Activated T-helper 17 cell treated with anti-CD3 and anti-CD28 coated beads, Interleukin-2, amount 50 U/mL, for 72 hours (primary cell): Measurements from ENCODE around the gene ADAMTS14. TPM values are rescaled to one million over a fixed set of nuclear protein-coding genes. Genes with fewer than 3 reads are reported as not detected.
A peak's percentile ranks its signal among the peaks of the same experiment; 100 is the strongest.

Experiments
- ATAC-seq: fragments of 150-1000 bp; cut with Tn5 transposase; replicated peaks from 2 replicates; pipeline ENCODE4 v1.10.0; 2021; ENCODE audit warnings: mild to moderate bottlenecking, moderate library complexity
- H3K27ac Mint-ChIP-seq: one replicate; pipeline ENCODE4 v1.8.0; 2022; ENCODE audit warnings: mixed read lengths
- H3K27me3 Mint-ChIP-seq: one replicate; pipeline ENCODE4 v1.8.0; 2022; ENCODE audit warnings: mixed read lengths
- H3K36me3 Mint-ChIP-seq: one replicate; pipeline ENCODE4 v1.8.0; 2022; ENCODE audit warnings: low read depth, mild to moderate bottlenecking, mixed read lengths
- H3K4me1 Mint-ChIP-seq: one replicate; pipeline ENCODE4 v1.8.0; 2022; ENCODE audit warnings: mixed read lengths
- H3K4me3 Mint-ChIP-seq: one replicate; pipeline ENCODE4 v1.8.0; 2022; ENCODE audit warnings: mild to moderate bottlenecking, mixed read lengths
- H3K9me3 Mint-ChIP-seq: one replicate; pipeline ENCODE4 v1.8.0; 2022; ENCODE audit warnings: mixed read lengths
- total RNA-seq, 2 donors: library from RNA; stranded (reverse); gene quantifications; one replicate each; pipeline ENCODE4 v1.2.3, GENCODE V29; 2022

ADAMTS14 gene
- total RNA-seq, 2 donors from 2014 or later = 0.06 to 0.19 TPM

DNA sequence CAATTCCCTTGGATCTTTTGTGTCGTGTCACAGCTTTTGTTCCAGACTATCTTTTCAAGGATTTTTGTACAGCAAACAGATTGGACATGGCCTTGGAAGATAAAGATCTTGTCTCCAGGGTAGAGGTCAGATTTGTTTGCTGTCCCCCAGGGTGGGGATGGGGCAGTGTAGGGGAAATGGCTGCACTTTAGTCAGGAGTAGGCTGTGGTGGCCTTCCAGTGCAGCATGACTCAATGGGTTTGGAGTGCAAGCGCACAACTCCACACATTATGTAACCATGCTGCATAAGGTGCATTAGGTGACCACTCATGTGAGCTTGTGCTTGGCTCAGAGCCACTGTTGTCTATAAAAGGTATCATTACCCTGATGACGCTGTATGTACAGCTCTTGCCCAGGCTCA lies 23.9 kb upstream of the ADAMTS14 start:
- H3K36me3 Mint-ChIP-seq = no peaks in the 10 kb centered on the region
- ATAC-seq = no peak
- H3K27me3 Mint-ChIP-seq = peaks cover 12% of the 10 kb centered on the region
- H3K4me1 Mint-ChIP-seq = no peaks in the 10 kb centered on the region
- no peak overlapping the region for H3K27ac Mint-ChIP-seq
- H3K9me3 Mint-ChIP-seq = peaks cover 18% of the 10 kb centered on the region
- H3K4me3 Mint-ChIP-seq = no peak overlapping the region

DNA sequence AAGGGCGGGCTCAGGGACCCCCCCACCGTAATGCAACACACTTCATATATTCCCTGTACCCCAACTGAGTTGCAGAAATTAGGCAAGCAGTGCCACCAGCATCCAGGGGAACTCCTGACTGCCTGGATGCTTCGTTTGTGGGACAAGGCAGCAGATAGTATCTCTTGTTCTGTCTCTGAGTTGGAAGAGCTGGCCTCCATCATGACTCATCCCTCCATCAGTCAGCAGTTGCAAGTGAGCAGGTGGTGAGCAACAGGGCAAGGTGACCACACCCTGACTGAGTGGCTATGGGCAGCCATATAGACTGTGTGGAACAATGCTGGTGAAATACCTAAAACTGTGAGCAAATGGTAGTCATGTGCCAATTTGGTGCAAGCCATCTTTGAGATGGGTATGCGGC lies 22.8 kb upstream of the ADAMTS14 start:
- peak; percentile 96 for ATAC-seq
- Mint-ChIP-seq H3K27ac (no peak overlapping the region), H3K27me3 (peaks cover 6% of the 10 kb centered on the region), H3K4me3 (no peak overlapping the region), H3K9me3 (peaks cover 18% of the 10 kb centered on the region), H3K4me1 (no peaks in the 10 kb centered on the region), H3K36me3 (no peaks in the 10 kb centered on the region)

DNA sequence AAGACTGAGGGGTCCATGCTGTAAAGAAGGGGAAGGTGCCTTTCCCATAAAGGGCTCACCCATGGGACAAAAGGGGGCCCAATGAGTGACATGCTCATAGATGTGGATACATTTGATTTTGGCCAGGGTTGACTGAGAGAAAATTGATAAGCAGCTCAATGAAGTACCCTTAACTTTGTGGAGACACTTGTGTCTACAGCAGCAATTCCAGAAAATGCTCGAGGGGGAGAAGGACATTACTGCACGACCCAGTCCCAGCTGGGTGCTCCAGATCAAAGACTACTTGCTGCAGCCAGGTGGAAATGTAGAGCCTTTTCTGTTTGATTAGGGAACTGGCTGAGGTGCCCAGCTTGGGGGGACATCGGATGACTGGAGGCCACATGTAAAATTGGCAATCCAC lies 22.2 kb upstream of the ADAMTS14 start:
- no peak for ATAC-seq

DNA sequence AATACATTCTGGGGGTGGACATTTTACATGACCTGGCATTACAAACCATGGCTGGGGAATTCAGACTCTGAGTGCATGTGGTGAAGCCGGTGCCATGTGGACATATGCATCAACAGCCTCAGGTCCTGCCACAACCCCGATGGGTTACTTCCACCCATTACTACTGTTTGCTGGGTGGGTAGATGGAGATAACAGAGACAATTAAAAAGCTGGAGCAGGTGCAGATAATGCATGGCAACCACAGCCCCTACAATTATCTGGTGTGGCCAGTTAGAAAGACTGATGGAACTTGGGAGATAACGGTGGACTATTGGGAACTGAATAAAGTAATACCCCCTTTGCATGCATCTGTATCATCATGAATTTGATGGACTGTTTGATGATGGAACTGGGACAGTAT lies 21.6 kb upstream of the ADAMTS14 start:
- no peak for ATAC-seq
- H3K4me3 Mint-ChIP-seq = no peak overlapping the region
- H3K4me1 Mint-ChIP-seq = no peaks in the 10 kb centered on the region
- H3K36me3 Mint-ChIP-seq = no peaks in the 10 kb centered on the region
- H3K27ac Mint-ChIP-seq = no peak overlapping the region
- H3K9me3 Mint-ChIP-seq = peaks cover 18% of the 10 kb centered on the region
- H3K27me3 Mint-ChIP-seq = peaks cover 6% of the 10 kb centered on the region

More for the DNA sequence above, 22.2 kb upstream of the ADAMTS14 start:
- Mint-ChIP-seq H3K27ac (no peak overlapping the region), H3K4me1 (no peaks in the 10 kb centered on the region), H3K9me3 (peaks cover 18% of the 10 kb centered on the region), H3K4me3 (no peak overlapping the region), H3K27me3 (peaks cover 6% of the 10 kb centered on the region), H3K36me3 (no peaks in the 10 kb centered on the region)

DNA sequence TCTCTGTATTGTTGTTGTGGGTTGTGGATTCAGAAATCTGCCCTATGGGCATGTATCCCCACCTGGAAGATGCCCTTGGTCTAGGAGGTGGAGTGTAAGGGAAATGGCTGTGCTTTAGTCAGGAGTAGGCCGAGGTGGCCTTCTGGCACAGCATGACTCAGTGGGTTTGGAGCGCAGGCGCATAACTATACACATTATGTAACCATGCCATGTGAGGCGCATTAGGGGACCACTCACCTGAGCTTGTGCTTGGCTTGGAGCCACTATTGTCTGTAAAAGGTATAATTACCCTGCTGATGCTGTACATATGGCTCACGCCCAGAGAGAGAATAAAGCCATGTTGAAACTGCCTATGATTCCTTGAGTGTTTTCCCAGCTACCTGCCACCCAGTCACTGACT lies 20.6 kb upstream of the ADAMTS14 start:
- Mint-ChIP-seq H3K4me1 (peaks cover 7% of the 10 kb centered on the region), H3K36me3 (no peaks in the 10 kb centered on the region), H3K4me3 (no peak overlapping the region), H3K27me3 (peaks cover 3% of the 10 kb centered on the region), H3K9me3 (peaks cover 18% of the 10 kb centered on the region), H3K27ac (no peak overlapping the region)
- no peak for ATAC-seq

DNA sequence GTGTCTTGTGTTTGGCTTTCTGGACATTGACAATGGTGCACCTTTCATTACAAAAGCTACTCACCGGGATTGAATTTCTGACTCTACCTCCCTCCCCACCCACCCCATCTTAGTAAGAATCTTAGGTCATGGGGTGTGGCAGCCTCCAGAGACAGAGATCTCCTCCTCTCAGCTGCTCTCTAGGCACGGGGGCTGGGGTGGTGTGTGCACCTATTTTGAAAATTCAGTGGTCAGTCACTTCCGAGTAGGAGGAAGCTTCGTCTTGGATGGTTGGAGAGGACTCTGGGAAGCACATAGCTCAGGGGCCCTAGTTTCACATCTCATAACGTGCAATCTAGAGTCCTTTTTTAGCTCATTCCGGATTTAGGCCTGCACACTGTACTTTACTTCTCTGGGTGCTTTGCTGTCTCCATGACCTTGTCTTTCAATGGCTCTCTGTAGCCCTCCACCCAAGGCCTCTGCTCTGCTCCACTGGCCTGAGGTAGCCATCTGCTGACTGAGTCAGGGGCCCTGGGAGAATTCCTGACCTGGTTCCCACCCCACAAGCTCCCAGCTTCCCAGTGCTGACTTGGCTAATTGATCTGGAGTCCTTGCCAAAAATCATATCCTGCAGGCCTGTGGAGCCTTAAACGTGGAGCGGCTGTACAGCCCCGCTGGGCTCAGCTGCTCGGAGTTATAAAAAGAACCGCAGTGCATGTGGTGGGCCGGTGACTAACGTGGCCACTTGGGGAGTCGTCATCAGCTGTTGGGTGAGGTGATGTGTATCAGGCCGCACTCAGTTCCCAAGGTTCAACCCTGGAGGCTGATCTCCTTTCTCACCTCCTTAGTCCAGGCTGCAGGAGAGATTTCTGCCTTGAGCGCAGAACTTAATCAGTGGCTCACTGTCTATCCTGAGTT lies 19.3 kb upstream of the ADAMTS14 start:
- Mint-ChIP-seq H3K4me3 (no peak overlapping the region), H3K9me3 (peaks cover 11% of the 10 kb centered on the region), H3K36me3 (no peaks in the 10 kb centered on the region), H3K27ac (no peak overlapping the region), H3K4me1 (peaks cover 11% of the 10 kb centered on the region), H3K27me3 (peaks cover 4% of the 10 kb centered on the region)
- no peak for ATAC-seq

DNA sequence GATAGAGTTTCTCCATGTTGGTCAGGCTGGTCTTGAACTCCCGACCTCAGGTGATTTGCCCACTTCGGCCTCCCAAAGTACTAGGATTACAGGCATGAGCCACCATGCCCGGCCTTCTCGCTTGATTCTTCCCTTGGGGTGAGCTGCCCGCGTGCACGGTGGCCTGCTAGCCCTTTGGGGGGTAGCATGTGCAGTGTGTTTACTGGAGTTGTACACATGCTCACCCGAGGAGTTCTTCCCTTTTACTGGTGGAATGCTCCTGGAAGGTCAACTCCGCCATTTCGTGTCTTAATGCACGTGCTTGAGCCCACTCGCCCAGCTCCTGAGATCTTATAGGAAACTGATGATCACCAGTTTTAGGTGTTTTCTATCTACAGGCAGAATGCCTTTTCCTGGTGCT lies 17.0 kb upstream of the ADAMTS14 start:
- peaks cover 7% of the 10 kb centered on the region for H3K9me3 Mint-ChIP-seq

DNA sequence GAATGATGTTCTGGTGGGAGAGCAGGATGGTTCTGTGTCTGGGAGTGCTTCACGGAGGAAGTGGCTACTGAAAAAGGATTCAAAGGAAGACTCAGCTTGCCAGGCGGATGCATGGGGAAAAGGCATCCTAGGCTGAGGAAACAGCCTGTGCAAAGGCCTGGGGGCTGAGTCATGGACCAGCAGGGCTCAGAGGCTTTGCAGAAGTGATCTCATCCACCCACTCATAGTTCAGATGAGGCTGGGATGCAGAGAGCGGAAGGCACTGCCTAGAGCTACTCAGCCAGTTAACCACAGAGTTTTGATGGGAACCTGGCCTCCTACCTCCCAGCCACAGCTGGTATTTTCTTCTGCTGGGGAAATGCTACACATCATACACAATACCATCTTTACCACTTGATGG lies 15.8 kb upstream of the ADAMTS14 start:
- Mint-ChIP-seq H3K27me3 (peaks cover 14% of the 10 kb centered on the region), H3K36me3 (no peaks in the 10 kb centered on the region), H3K9me3 (peaks cover 3% of the 10 kb centered on the region), H3K4me1 (peaks cover 11% of the 10 kb centered on the region), H3K27ac (peak overlapping the region; percentile 86), H3K4me3 (peak overlapping the region; percentile 51)
- ATAC-seq = peak; percentile 99

More for the DNA sequence above, 17.0 kb upstream of the ADAMTS14 start:
- ATAC-seq = no peak
- no peak overlapping the region for H3K27ac Mint-ChIP-seq
- H3K4me3 Mint-ChIP-seq = no peak overlapping the region
- peaks cover 9% of the 10 kb centered on the region for H3K27me3 Mint-ChIP-seq
- peaks cover 11% of the 10 kb centered on the region for H3K4me1 Mint-ChIP-seq
- H3K36me3 Mint-ChIP-seq = no peaks in the 10 kb centered on the region

DNA sequence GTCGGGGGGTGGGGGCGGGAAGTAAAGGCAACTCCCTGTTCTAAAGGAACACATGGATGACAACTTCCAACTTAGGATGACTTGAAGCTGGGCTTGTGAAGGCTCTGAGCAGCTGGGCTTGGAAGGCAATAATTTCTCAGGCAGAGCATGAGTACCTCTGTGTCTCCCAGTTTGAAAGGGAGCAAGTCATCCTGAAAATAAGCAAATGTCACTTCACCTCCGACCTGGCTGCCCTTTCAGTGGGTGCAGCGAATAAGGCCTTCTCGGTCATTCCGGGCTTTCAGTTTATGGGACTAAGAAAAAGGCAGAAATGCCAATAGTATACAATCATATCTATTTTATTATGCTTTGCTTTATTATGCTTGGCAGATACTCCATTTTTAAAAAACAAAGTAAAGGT lies 15.3 kb upstream of the ADAMTS14 start:
- H3K27me3 Mint-ChIP-seq = peaks cover 17% of the 10 kb centered on the region
- H3K4me1 Mint-ChIP-seq = peaks cover 11% of the 10 kb centered on the region
- peak overlapping the region; percentile 51 for H3K4me3 Mint-ChIP-seq
- H3K9me3 Mint-ChIP-seq = no peaks in the 10 kb centered on the region
- H3K27ac Mint-ChIP-seq = peak overlapping the region; percentile 86
- ATAC-seq = peak; percentile 34
- H3K36me3 Mint-ChIP-seq = no peaks in the 10 kb centered on the region

DNA sequence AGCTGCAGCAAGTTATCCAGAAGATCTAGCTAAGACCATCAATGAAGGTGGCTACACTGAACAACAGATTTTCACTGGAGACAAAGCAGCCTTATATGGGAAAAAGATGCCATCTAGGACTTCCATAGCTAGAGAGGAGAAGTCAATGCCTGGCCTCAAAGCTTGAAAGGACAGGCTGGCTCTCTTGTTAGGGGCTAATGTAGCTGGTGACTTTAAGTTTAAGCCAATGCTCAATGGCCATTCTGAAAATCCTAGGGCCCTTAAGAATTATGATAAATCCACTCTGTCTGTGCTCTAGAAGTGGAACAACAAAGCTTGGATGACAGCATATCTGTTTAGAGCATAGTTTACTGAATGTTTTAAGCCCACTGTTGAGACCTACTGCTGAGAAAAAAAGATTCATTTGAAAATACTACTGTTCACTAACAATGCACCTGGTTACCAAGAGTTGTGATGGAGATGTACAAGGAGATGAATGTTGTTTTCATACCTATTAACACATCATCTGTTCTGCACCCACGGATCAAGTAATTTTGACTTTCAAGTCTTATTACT lies 13.6 kb upstream of the ADAMTS14 start:
- Mint-ChIP-seq H3K36me3 (no peaks in the 10 kb centered on the region), H3K9me3 (no peaks in the 10 kb centered on the region), H3K27me3 (peaks cover 24% of the 10 kb centered on the region), H3K4me1 (peaks cover 11% of the 10 kb centered on the region), H3K4me3 (no peak overlapping the region), H3K27ac (no peak overlapping the region)
- no peak for ATAC-seq

DNA sequence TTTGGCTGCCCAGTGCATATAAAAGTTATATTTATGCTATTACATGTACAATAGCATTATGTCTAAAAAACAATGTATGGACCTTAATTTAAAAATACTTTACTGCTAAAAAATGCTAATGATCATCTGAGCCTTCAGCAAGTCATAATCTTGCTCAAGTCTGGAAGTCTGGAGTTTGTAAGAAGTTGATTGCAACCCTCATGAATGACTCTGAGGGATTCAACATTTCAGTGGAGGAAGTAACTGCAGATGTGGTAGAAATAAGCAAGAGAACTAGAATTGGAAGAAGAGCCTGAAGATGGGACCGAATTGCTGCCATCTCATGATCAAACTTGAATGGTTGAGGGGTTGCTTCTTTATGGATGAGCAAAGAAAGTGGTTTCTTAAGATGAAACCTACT lies 13.0 kb upstream of the ADAMTS14 start:
- ATAC-seq = no peak
- Mint-ChIP-seq H3K4me3 (no peak overlapping the region), H3K27me3 (peaks cover 24% of the 10 kb centered on the region), H3K36me3 (no peaks in the 10 kb centered on the region), H3K27ac (no peak overlapping the region), H3K4me1 (peaks cover 11% of the 10 kb centered on the region), H3K9me3 (no peaks in the 10 kb centered on the region)

DNA sequence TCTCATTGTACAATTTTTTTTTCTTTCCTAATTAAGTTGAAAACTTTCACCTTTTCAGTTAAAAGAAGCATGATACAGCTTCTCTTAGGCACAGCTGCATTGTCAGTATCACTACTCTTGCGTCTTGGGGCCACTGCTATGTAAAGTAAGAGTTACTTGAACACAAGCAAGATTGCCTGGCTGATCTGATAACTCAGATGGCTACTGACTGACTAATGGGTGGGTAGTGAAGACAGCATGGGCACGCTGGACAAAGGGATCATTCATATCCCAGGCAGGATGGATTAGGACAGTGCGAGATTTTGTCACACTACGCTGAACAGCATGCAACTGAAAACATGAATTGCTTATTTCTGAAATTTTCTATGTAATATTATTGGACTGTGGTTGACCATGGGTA lies 11.6 kb upstream of the ADAMTS14 start:
- Mint-ChIP-seq H3K27me3 (peaks cover 24% of the 10 kb centered on the region), H3K4me3 (no peak overlapping the region), H3K9me3 (no peaks in the 10 kb centered on the region), H3K27ac (no peak overlapping the region), H3K4me1 (peaks cover 11% of the 10 kb centered on the region), H3K36me3 (no peaks in the 10 kb centered on the region)
- ATAC-seq = no peak

DNA sequence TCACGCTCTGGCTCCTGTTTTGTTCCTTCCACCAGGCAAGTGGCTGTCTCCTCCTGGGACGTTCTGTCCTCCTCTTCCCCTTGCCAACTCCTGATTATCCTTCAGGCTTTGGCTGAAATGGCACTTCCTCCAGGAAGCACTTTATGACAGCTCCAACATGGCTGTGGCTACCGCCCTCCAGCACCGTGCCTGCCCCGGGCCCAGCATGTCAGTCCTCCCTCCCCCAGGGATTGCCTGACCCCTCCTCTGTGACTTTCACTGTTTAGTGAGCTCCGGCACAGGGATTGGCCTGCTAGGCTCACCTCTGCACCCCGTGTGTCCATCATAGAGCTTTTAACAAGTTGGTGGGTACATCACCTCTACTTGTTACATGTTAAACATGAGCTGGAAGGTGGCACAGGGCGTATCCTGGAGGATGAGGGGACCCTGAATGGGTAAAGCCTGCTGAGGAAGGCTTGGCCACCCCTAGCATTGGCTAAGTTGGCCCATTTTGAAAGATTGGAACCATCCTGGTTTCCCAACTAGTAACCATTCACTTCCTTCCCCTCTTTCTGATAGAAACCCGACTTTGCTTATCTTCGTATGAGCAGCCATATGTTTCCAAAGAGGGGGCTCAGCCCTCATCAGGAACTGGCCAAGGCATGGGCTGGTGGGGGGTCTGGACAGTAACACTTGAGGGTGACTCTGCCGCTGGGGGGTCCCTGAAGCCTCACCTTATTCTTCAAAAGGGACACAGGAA lies 10.5 kb upstream of the ADAMTS14 start:
- no peaks in the 10 kb centered on the region for H3K9me3 Mint-ChIP-seq
- no peaks in the 10 kb centered on the region for H3K36me3 Mint-ChIP-seq
- H3K4me1 Mint-ChIP-seq = peaks cover 2% of the 10 kb centered on the region
- ATAC-seq = no peak
- peaks cover 24% of the 10 kb centered on the region for H3K27me3 Mint-ChIP-seq
- H3K4me3 Mint-ChIP-seq = no peak overlapping the region
- no peak overlapping the region for H3K27ac Mint-ChIP-seq

DNA sequence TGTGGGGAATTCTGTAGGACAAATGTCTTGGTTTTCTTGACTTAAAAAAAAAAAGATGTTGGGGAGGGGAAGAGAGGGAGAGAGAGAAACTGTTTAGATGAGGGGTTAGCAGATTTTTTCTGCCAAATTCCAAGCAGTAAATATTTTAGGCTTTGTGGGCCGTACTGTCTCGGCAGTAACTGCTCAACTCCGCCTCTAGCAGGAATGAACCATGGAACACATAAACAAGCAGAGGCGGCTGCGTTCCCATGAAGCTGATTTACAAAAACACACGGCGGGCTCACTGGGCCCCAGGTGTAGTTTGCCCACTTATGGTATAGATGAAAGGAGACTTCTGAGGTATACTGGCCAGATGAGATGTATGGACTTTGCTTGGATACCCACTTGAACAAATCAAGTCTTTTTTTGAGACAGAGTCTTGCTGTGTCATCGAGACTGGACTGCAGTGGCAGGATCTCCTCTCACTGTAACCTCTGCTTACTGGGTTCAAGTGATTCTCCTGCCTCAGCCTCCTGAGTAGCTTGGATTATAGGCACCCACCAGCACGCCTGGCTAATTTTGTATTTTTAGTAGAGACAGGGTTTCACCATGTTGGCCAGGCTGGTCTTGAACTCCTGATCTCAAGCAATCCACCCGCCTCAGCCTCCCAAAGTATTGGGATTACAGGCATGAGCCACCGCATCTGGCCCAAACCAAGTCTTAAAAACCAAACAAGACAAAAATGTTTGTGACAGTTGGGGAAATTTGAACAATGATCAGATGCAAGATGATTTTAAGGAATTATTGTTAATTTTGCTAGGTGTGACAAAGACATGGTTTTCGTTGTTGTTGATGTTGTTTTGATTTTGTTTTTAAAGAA lies 9.7 kb upstream of the ADAMTS14 start:
- Mint-ChIP-seq H3K9me3 (no peaks in the 10 kb centered on the region), H3K27me3 (peaks cover 22% of the 10 kb centered on the region), H3K4me3 (no peak overlapping the region), H3K27ac (no peak overlapping the region), H3K4me1 (no peaks in the 10 kb centered on the region), H3K36me3 (no peaks in the 10 kb centered on the region)
- ATAC-seq = no peak
